GM23338 (cell line): ENCODE results near the gene ASZ1. TPM values are rescaled to one million over a fixed set of nuclear protein-coding genes. Genes with fewer than 3 reads are reported as not detected.

Experiments used
- ATAC-seq: fragments of 200-7000 bp; cut with Tn5 transposase; 3 replicates; pipeline ENCODE4 v1.9.1; 2020
- DNase-seq: peaks from one replicate; pipeline ENCODE4 v3.0.0-alpha.2; 2015; ENCODE audit warnings: low spot score
- H2AFZ ChIP-seq: fragments of 200-600 bp; sonication (generic); 2 replicates; pipeline ENCODE4 v1.8.0; 2016; ENCODE audit warnings: antibody characterized with exemption, mild to moderate bottlenecking, moderate library complexity
- H3F3A ChIP-seq: fragments of 200-600 bp; sonication (generic); replicated peaks from 2 replicates; pipeline ENCODE4 v1.8.0; 2017; ENCODE audit warnings: antibody characterized with exemption, mixed run types, low read depth
- H3K27ac ChIP-seq: fragments of 200-600 bp; sonication (generic); 2 replicates; pipeline ENCODE4 v1.6.1; 2016; ENCODE audit warnings: low read depth
- H3K27me3 ChIP-seq: fragments of 200-600 bp; sonication (generic); 2 replicates; pipeline ENCODE4 v1.8.0; 2016; ENCODE audit warnings: mild to moderate bottlenecking, mixed run types, moderate library complexity; ENCODE audit not compliant: insufficient read depth
- H3K36me3 ChIP-seq: fragments of 200-600 bp; sonication (generic); 2 replicates; pipeline ENCODE4 v1.8.0; 2016; ENCODE audit warnings: mild to moderate bottlenecking; ENCODE audit not compliant: insufficient read depth
- H3K4me1 ChIP-seq: fragments of 200-600 bp; sonication (generic); 2 replicates; pipeline ENCODE4 v1.8.0; 2016; ENCODE audit warnings: mild to moderate bottlenecking, moderate library complexity; ENCODE audit not compliant: insufficient read depth
- H3K4me2 ChIP-seq: fragments of 200-600 bp; sonication (generic); 2 replicates; pipeline ENCODE4 v1.7.1; 2017; ENCODE audit warnings: mixed run types
- H3K4me3 ChIP-seq: fragments of 200-600 bp; sonication (generic); 2 replicates; pipeline ENCODE4 v1.6.1; 2016; ENCODE audit warnings: mixed run types
- H3K79me2 ChIP-seq: fragments of 200-600 bp; sonication (generic); replicated peaks from 2 replicates; pipeline ENCODE4 v1.8.0; 2017; ENCODE audit warnings: mild to moderate bottlenecking; ENCODE audit not compliant: insufficient read depth
- H3K9me2 ChIP-seq: fragments of 200-600 bp; sonication (generic); 2 replicates; pipeline ENCODE4 v1.8.0; 2017; ENCODE audit not compliant: insufficient read depth
- H4K20me1 ChIP-seq: fragments of 200-600 bp; sonication (generic); replicated peaks from 2 replicates; pipeline ENCODE4 v1.8.0; 2017; ENCODE audit warnings: mild to moderate bottlenecking; ENCODE audit not compliant: insufficient read depth
- H3K27ac Mint-ChIP-seq: 2 replicates; pipeline ENCODE4 v1.8.0; 2020; ENCODE audit warnings: inconsistent platforms, mild to moderate bottlenecking, moderate library complexity, mixed read lengths
- H3K27me3 Mint-ChIP-seq: 3 replicates; pipeline ENCODE4 v1.8.0; 2022; ENCODE audit warnings: low read depth, mild to moderate bottlenecking, moderate library complexity, mixed read lengths, inconsistent platforms; ENCODE audit not compliant: insufficient read depth, poor library complexity
- H3K36me3 Mint-ChIP-seq: 3 replicates; pipeline ENCODE4 v1.8.0; 2021; ENCODE audit warnings: low read depth, mild to moderate bottlenecking, inconsistent platforms, moderate library complexity, mixed read lengths
- H3K4me1 Mint-ChIP-seq: 3 replicates; pipeline ENCODE4 v1.8.0; 2020; ENCODE audit warnings: mild to moderate bottlenecking, inconsistent platforms, mixed read lengths
- H3K4me3 Mint-ChIP-seq: 3 replicates; pipeline ENCODE4 v1.8.0; 2021; ENCODE audit warnings: moderate library complexity, mild to moderate bottlenecking, inconsistent platforms, mixed read lengths
- H3K9me3 Mint-ChIP-seq: 3 replicates; pipeline ENCODE4 v1.8.0; 2020; ENCODE audit warnings: moderate library complexity, mild to moderate bottlenecking, inconsistent platforms, mixed read lengths
- CREB1 ChIP-seq: fragments of 250-450 bp; sonication (Bioruptor Pico); IDR thresholded peaks from 2 replicates; pipeline ENCODE4 v1.5.0; 2020; ENCODE audit warnings: low read depth, mild to moderate bottlenecking, moderate library complexity
- CTCF ChIP-seq, 2 experiments: fragments of 200-600 bp in 1 of 2; sonication (generic) in 1 of 2; conservative IDR thresholded peaks; 2 replicates each; pipeline versions ENCODE4 v1.5.1 to v1.6.1; 2016 to 2017; ENCODE audit warnings: antibody characterized with exemption in 2 of 2, low read depth in 2 of 2, mild to moderate bottlenecking in 2 of 2, moderate library complexity in 1 of 2
- EZH2 ChIP-seq: fragments of 200-600 bp; sonication (generic); IDR thresholded peaks from one replicate; pipeline ENCODE4 v1.8.0; 2017; ENCODE audit warnings: antibody characterized with exemption, mild to moderate bottlenecking, low read depth; ENCODE audit not compliant: unreplicated experiment
- EZH2phosphoT487 ChIP-seq: fragments of 200-600 bp; sonication (generic); IDR thresholded peaks from one replicate; pipeline ENCODE4 v1.8.1; 2018; ENCODE audit warnings: antibody characterized with exemption; ENCODE audit not compliant: unreplicated experiment
- JUNB ChIP-seq: IDR thresholded peaks from one replicate; pipeline ENCODE4 v1.6.1; 2016; ENCODE audit warnings: antibody characterized with exemption; ENCODE audit not compliant: unreplicated experiment
- NANOG ChIP-seq: IDR thresholded peaks from 2 replicates; pipeline ENCODE4 v1.6.1; 2016; ENCODE audit warnings: antibody characterized with exemption, borderline replicate concordance
- POLR2AphosphoS5 ChIP-seq: IDR thresholded peaks from 2 replicates; pipeline ENCODE4 v1.6.1; 2016; ENCODE audit warnings: antibody characterized with exemption, low read depth
- STAT1 ChIP-seq: IDR thresholded peaks from one replicate; pipeline ENCODE4 v1.6.1; 2016; ENCODE audit warnings: antibody characterized with exemption; ENCODE audit not compliant: unreplicated experiment
- ZNF114 ChIP-seq: fragments of 250-450 bp; sonication (Bioruptor Pico); IDR thresholded peaks from 2 replicates; pipeline ENCODE4 v1.5.0; 2020; ENCODE audit warnings: mild to moderate bottlenecking, moderate library complexity
- ZNF331 ChIP-seq: fragments of 250-450 bp; sonication (Bioruptor Pico); IDR thresholded peaks from 2 replicates; pipeline ENCODE4 v1.5.0; 2020; ENCODE audit warnings: low read depth, mild to moderate bottlenecking, moderate library complexity
- ZNF462 ChIP-seq: fragments of 250-450 bp; sonication (Bioruptor Pico); IDR thresholded peaks from 2 replicates; pipeline ENCODE4 v1.5.0; 2020; ENCODE audit warnings: mild to moderate bottlenecking, moderate library complexity
- polyA plus RNA-seq: library from polyadenylated mRNA; unstranded; fragments of >200 nt; fragmentation: Nextera tagmentation; extraction: Ambion mirVana; gene quantifications from 2 replicates; pipeline ENCODE4 v1.2.1, GENCODE V29; 2016
- total RNA-seq: library from RNA; depleted of rRNA; stranded (reverse); fragments of >200 nt; shearing (Covaris generic); gene quantifications from 2 replicates; pipeline ENCODE4 v1.2.3, GENCODE V29; 2014

ASZ1 gene
- total and polyA plus RNA-seq, 2 experiments from 2014 or later = not detected

GRCh38 chr7:117405519-117405918, 21.8 kb downstream of the ASZ1 start:
- TF ChIP-seq EZH2phosphoT487 (no peak), JUNB (no peak), CTCF (conservative IDR thresholded peaks at IDR 0.05; ENCODE audit: low read depth in 2 of 2) (peak; percentile 41 to 46)
- Histone ChIP-seq H3K36me3 (no peaks in the 10 kb centered on the region), H3F3A (no peaks in the 10 kb centered on the region), H3K4me3 (no peak overlapping the region), H2AFZ (no peak overlapping the region), H3K4me1 (no peaks in the 10 kb centered on the region), H3K4me2 (no peak overlapping the region), H3K27ac (no peak overlapping the region), H3K79me2 (no peaks in the 10 kb centered on the region), H4K20me1 (no peaks in the 10 kb centered on the region), H3K27me3 (no peaks in the 10 kb centered on the region), H3K9me2 (no peaks in the 10 kb centered on the region)
- Mint-ChIP-seq H3K9me3 (no peaks in the 10 kb centered on the region), H3K27ac (no peak overlapping the region), H3K36me3 (no peaks in the 10 kb centered on the region), H3K4me3 (no peak overlapping the region), H3K27me3 (no peaks in the 10 kb centered on the region), H3K4me1 (no peaks in the 10 kb centered on the region)
- peak; percentile 71 for ATAC-seq
- DNase-seq = peak; percentile 41

- no peaks in the 10 kb centered on the region for H3K9me3 Mint-ChIP-seq
- DNase-seq (no peak), ATAC-seq (no peak)
- no peak overlapping the region for H3K4me3 ChIP-seq
- no peaks in the 10 kb centered on the region for H3K4me1 ChIP-seq
- no peaks in the 10 kb centered on the region for H3F3A ChIP-seq
- no peaks in the 10 kb centered on the region for H3K4me1 Mint-ChIP-seq
- no peaks in the 10 kb centered on the region for H3K27me3 ChIP-seq
- H3K27me3 Mint-ChIP-seq = no peaks in the 10 kb centered on the region
- H3K36me3 Mint-ChIP-seq = no peaks in the 10 kb centered on the region
- H3K27ac ChIP-seq = no peak overlapping the region
- TF ChIP-seq NANOG = no peak
- TF ChIP-seq STAT1 = no peak
- TF ChIP-seq CTCF (conservative IDR thresholded peaks at IDR 0.05; ENCODE audit: low read depth in 2 of 2) = no peak
- no peak for TF ChIP-seq POLR2AphosphoS5
- no peak for TF ChIP-seq ZNF331 (CRISPR knock-in tag)
- TF ChIP-seq EZH2 = no peak
- no peak for TF ChIP-seq EZH2phosphoT487
- TF ChIP-seq ZNF462 (CRISPR knock-in tag) = no peak
- no peak for TF ChIP-seq CREB1 (CRISPR knock-in tag)
- TF ChIP-seq JUNB = no peak
- no peak for TF ChIP-seq ZNF114 (CRISPR knock-in tag)
- H3K4me3 Mint-ChIP-seq = no peak overlapping the region
- no peaks in the 10 kb centered on the region for H4K20me1 ChIP-seq
- H3K9me2 ChIP-seq = no peaks in the 10 kb centered on the region
- no peaks in the 10 kb centered on the region for H3K79me2 ChIP-seq
- H3K27ac Mint-ChIP-seq = no peak overlapping the region
- no peak overlapping the region for H2AFZ ChIP-seq
- no peaks in the 10 kb centered on the region for H3K36me3 ChIP-seq
- no peak overlapping the region for H3K4me2 ChIP-seq
These were observed 23.6 kb downstream of the ASZ1 start for GRCh38 chr7:117403737-117404136.
